ENCODE data around the gene LIPJ.

- no peak for TF ChIP-seq EGR1 (IDR thresholded peaks at IDR 0.05)
- no peak for TF ChIP-seq EP300 (IDR thresholded peaks at IDR 0.05; ENCODE audit: borderline replicate concordance)
Observed at GRCh38 chr10:88555190-88555908, 31.2 kb upstream of the LIPJ start.

Data from Ishikawa (cell line).